Astrocyte of the spinal cord (primary cell): Measurements from ENCODE around the gene METTL25B.

Experiments used
- DNase-seq: peaks from one replicate; pipeline ENCODE4 v3.0.0; 2011; ENCODE audit warnings: low read depth, low spot score
- H3K4me3 ChIP-seq: 2 replicates; pipeline ENCODE4 v1.5.1; 2011; ENCODE audit warnings: low read depth, mild to moderate bottlenecking, low read length, moderate library complexity
- in situ Hi-C: cut with HindIII; loops from 2 replicates; pipeline ENCODE4 v1.10.0; 2017; ENCODE audit warnings: low sequenced_read_pairs
- TF ChIP-seq, protein P1 (sequence below): IDR thresholded peaks from 2 replicates; pipeline ENCODE4 v1.5.1; 2012; ENCODE audit warnings: low read depth, mild to moderate bottlenecking, low read length, inconsistent platforms

The METTL25B gene

DNA sequence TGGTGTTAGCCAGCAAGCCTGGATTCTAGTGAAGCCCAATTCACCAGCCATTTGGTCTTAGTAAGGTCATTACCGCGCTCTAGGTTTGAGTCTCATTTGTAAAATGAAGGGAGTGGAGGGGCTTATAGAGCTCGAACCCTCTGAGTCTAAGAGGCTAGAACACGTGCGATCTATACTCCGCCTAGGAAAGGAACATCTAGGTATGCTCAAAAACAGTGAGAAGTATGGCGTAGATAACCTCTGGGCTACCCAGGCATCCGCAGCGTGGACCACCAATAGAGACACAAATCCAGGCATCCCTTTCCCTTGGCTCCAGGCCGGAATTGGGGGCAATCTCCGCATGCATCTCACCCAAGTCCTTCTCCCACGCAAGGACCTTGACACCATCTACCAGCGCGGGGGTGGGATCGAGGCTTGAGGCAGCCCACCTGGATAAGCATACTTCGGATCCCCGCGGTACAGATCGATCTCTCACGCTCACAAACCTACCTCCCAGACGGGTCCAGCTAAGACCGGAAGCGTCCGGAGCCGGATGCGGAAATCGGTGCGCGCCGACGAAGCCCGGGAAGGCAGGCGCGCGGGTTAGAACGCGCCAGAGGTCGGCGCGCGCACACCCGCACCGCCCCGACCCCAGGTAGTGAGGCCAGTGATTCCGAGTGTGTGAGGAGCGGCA, at the start of gene METTL25B:
Gene METTL25B, plus strand, starts transcription at position 544 of the 673 bp plus-strand sequence. CDS start 636 bp downstream, outside the sequence.
- DNase-seq, result peak; percentile 78
- in situ Hi-C loops, result no loop called here
- TF ChIP-seq, protein P1, sequence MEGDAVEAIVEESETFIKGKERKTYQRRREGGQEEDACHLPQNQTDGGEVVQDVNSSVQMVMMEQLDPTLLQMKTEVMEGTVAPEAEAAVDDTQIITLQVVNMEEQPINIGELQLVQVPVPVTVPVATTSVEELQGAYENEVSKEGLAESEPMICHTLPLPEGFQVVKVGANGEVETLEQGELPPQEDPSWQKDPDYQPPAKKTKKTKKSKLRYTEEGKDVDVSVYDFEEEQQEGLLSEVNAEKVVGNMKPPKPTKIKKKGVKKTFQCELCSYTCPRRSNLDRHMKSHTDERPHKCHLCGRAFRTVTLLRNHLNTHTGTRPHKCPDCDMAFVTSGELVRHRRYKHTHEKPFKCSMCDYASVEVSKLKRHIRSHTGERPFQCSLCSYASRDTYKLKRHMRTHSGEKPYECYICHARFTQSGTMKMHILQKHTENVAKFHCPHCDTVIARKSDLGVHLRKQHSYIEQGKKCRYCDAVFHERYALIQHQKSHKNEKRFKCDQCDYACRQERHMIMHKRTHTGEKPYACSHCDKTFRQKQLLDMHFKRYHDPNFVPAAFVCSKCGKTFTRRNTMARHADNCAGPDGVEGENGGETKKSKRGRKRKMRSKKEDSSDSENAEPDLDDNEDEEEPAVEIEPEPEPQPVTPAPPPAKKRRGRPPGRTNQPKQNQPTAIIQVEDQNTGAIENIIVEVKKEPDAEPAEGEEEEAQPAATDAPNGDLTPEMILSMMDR, result no peak
- H3K4me3 ChIP-seq, result peak within 1 kb of the TSS; percentile 96

DNA sequence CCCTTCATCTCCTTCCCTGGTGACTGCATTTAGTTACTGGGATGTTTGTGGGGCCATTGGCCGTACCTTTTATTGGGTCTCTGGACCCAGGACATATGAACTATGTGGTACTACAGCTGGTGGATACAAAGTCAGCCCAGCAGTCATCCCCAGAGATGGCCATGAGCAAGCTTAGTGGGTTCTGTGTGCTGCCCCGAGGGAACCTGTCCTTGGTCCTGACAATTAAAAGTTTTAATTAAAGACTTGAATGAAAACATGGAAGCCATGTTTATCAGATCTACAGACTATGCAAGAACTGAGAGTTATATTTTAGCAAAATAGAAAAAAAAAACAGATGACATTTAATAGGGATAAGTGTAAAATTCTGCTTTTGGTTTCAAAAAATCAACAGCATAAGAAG, 48.2 kb upstream of the METTL25B start:
- no peak for DNase-seq
- H3K4me3 ChIP-seq, result no peak overlapping the region
- in situ Hi-C loops, result no loop called here
- TF ChIP-seq, protein P1, result no peak

DNA sequence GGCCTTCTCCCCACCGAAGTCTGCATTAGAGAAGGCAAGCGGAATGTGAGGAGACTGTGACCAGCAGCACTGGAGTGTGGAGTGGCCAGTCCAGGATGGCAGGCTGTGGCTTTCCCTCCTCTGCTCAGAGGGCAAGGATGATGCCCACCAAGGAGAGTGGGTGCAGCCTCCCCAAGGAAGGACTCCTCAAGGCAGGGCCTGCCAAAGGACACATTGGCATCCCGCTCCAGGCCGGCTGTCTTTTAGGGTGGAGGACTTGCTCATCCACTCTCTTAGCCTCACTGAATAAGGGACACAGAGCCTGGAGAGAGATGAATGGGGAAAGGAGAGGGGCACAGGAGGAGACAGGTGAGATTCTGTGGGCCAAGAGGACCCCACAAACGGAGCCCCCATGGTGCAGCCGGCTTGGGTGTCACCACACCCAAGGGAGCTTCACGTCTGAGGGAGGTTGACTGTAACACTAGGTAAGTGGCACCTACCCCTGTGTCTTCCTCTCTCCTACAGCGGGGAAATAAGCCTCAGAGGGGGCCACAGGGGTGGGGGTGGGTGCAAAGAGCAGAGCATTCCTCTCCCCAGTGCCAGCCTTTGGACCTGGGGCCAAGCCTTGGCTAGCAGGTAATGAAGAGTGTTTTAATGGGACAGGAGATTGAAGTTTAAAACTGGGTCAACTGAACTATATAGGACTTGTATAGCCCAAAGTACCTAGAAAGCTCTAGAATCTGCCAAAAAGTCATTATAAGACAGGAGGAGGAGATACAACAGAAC, 46.9 kb upstream of the METTL25B start:
- in situ Hi-C loops, result no loop called here
- no peak overlapping the region for H3K4me3 ChIP-seq
- no peak for DNase-seq
- TF ChIP-seq, protein P1, result no peak

DNA sequence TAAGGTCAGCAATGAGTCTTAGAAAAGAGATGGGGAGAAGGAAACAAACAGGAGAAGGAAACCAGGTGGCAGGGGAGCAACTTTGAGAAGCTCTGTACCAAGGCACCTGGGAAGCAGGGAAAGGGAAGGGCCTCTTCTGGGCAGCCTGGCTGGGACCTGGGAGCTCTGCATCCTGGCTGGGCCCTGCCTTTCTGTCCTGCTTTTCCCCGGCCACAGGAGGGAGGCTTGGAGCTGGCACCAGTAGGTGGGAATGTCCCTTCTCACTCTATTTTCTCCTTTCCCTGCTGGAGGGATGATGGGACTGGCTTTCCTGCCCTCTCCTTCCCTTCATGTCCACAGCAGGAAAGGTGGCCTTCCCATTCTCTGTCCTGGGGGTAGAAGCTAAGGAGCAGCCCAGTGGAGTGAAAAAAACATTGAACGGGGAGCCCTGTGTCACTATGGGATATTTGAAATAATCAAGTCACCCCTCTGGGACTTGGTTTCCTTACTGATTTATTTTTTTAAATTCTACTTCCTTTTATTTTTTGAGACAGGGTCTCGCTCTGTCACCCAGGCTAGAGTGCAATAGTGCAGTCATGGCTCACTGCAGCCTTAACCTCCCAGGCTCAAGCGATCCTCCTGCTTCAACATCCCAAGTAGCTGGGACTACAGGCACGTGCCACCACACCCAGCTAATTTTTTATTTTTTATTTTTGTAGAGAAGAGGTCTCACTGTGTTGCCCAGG, 45.9 kb upstream of the METTL25B start:
- in situ Hi-C loops, result no loop called here
- DNase-seq, result no peak
- H3K4me3 ChIP-seq, result no peak overlapping the region
- TF ChIP-seq, protein P1, result peak; percentile 9

DNA sequence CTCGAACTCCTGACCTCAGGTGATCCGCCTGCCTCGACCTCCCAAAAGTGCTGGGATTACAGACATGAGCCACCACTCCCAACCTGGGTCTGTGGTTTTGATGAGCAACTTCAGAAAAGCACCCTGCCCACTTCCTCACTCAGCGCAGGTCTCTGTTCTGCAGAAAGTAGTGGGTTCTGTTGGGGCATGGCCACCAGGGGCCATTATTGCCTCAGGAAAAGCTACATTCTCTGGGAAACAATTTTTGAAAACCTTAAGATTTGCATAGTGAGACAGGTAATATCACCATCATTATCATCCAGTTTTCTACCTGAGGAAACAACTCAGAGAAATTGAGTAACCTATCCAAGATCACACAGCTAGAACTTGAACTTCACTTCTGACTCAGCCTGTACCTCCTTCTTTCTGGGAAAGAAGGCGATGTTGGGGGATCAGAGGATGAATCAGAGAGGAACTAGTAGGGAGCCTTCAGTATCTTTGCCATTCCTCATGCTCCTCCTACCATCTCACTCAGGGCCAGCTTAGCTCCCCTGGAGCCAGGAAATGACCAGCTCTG, 44.0 kb upstream of the METTL25B start:
- DNase-seq, result peak; percentile 41
- TF ChIP-seq, protein P1, result no peak
- H3K4me3 ChIP-seq, result no peak overlapping the region
- in situ Hi-C loops, result no loop called here
